Breast epithelium (tissue), 3 donors: ENCODE measurements around the gene SOCS1.

Source experiments
- CTCF ChIP-seq, 3 donors: fragments of 450-650 bp; IDR thresholded peaks; one replicate each; pipeline ENCODE4 v1.5.1; 2016 to 2017; ENCODE audit warnings: antibody characterized with exemption in 3 of 3, mild to moderate bottlenecking in 3 of 3, moderate library complexity in 3 of 3
- POLR2A ChIP-seq: fragments of 450-650 bp; IDR thresholded peaks from one replicate; pipeline ENCODE4 v1.6.1; 2016; ENCODE audit warnings: antibody characterized with exemption, mild to moderate bottlenecking, moderate library complexity

GRCh38 chr16:11245222-11245737 is 10.7 kb downstream of the SOCS1 start:
- TF ChIP-seq CTCF (IDR thresholded peaks at IDR 0.05) (no peak), POLR2A (no peak)
